Right kidney (tissue), 1 donor: Measurements from ENCODE around the gene FNDC3B.

Source experiments
- DNase-seq: peaks from one replicate; pipeline ENCODE4 v3.0.0-alpha.2; 2016

The FNDC3B gene

DNA sequence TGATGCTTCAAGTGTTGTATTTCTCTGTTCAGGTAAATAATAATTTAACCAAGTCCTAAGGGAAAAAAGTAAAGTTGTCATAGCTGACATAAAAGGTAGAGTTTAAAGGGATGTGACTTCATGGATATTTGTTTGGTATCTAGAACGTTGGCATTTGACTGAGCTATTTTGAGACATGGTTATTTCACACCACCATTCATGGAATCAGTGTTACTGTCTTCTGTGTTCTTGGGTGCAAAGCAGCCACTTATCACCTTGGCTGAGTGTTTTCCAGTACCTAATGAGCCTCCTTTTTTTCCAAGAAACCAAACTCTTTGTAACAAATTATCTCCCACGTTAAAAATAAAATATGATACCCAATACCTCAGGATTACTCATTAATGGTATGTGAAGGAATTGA lies 253.0 kb downstream of the FNDC3B start:
- DNase-seq: no peak

DNA sequence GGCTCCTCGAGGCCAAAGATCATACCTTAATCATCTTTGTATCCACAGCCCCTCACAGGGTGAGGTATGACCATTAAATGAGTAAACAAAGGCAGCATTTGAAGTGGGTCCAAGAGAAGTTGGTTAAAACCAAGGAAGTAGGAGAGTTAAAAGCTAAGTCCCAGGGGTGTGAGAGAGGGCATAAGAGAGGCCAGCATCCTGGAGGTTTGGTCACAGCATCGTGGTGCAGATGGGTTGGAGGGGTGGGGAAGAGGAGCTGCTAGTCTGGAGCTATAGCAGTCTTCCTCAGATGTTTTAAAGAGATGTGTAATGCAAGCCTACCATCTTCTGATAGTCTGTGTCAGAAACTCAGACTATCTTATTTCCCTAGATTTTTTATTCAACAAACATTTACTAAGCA lies 253.7 kb downstream of the FNDC3B start:
- no peak for DNase-seq

DNA sequence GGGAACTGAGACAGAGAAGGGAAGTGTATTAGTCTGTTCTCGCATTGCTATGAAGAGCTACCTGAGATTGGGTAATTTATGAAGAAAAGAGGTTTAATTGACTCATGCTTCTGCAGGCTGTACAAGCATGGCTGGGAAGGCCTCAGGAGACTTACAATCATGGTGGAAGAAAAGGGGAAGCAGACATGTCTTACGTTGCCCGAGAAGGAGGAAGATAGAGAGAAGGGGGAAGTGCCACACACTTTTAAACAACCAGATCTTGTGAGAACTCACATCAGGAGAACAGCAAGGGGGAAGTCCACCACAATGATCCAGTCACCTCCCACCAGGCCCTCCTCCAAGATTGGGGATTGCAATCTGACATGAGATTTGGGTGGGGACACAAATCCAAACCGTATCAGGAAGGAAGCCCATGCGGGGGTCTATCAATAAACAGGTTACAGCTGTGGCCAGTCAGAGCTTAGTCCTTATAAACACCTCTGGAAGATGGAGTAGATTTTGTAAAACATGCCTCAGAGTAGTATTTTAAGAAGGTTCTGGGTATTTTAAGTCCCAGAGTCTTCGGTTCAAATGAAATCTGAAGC lies 254.9 kb downstream of the FNDC3B start:
- no peak for DNase-seq

DNA sequence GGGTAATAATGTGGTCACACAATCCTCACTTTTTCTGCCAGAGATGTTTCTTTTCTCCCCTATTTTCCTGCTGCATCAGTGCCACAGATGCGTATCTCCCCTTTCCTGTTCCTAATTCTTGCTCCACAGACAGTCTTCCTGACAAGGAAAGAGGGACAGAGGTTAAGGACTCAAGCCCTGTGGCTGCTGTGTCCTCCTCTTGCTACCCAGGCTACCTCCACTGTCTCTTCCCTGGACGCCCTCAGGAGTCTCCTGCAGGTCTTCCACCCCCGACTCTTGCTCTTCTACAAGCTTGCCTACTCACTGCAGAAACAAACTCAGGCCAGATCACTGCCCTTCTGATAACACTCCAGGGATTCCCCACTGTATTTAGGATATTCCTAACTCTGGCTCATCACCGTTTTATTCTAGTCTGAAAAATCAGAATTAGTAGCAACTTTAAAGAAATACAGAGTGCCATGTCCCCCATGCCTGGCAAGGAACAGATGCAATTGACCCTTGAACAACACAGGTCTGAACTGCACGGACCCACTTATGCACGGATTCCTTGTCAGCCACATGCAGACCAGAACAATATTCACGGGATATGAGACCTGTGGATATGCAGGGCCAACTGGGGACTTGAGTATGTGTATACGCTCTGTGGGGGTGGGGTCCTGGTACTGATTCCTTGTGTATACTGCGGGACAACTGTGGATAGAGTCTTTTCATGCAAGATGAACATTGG lies 257.0 kb downstream of the FNDC3B start:
- DNase-seq: no peak

DNA sequence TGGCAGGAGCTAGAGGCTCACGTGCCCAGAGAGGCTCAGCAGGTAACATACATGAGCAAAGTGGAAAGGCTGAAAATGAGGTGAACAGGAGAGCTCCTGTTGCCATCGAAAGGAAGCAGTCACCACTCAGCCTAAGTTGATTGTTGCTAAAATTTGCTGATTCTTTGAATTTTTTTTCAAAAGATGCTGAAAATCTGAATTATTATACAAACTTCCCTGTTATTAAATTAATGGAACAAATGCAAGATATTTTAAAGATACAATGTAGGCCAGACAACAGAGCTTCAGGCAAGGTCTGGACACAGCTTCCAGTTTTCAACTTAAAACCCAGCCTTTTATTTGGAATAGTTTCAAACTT lies 257.6 kb downstream of the FNDC3B start:
- no peak for DNase-seq

DNA sequence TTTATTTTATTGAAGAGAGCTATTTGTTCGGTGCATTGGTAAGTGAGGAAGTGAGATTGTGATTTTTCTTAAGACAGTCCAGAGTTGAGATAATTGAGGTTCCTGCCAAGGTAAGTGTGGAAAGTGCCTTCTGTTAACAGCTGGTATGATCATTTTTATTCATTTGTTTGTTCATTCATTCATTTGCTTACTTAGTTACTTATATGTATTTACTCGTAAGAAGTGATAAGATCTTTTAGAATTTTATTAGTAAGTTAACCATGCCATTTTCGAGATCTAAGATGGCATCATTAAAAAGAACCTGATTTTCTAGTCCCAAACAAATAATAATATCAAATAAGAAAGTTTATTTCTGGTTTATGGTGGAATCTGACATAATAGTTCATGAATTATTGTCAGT lies 258.9 kb downstream of the FNDC3B start:
- DNase-seq: no peak

DNA sequence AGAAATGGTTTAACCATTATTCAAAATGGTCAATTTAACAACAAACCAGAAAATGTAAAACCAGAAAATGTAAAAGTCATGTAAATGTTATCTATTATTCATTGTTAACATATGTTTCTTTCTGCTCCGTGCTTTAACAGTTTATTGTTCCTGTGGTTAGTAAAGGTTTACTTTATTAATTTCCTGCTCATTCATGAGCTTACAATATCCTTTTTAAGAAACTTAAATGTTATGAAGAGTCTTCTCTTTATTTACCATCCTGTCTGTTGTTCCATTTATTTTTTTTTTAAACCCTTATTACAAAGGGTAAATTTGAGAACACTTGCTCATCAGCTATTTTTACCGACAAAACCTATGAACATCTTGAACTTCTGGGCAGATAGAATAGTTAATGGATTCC lies 260.8 kb downstream of the FNDC3B start:
- DNase-seq: no peak

DNA sequence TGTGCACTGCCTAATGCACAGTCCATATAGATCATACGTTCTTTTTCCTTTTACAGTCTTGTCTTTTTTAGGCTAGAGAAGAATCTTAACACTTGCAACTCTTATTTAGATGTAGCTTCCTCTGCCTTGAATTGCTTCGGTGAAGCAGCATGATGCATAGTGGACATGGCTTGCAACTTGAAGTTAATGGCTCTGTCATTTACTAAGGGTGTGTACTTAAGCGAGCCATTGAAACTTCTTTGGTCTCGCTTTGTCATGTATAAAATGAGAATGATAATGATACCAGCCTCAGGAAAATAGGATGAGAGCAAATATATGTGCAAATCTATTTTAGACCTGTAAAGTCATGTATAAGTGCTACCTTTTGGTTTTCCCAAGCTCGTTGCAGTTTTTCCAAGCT lies 261.5 kb downstream of the FNDC3B start:
- no peak for DNase-seq

DNA sequence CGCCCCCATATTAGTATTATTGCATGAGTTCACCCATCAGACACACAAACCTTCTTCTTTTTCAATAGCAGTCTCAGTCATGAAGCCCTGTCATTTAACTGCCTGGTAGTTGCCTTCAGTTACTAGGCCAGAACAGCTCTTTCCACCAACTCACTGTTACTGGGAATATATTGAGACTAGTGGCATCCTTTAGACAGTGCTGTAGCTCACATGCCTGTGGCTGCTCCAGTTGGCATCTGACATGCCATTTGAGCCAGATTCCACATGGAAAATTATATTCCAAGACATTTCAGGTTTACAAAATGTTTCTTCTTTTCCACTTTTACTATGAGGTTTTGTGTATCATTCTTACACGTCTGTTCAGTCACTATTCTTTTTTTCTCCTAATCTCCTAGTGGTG lies 262.8 kb downstream of the FNDC3B start:
- DNase-seq: no peak

DNA sequence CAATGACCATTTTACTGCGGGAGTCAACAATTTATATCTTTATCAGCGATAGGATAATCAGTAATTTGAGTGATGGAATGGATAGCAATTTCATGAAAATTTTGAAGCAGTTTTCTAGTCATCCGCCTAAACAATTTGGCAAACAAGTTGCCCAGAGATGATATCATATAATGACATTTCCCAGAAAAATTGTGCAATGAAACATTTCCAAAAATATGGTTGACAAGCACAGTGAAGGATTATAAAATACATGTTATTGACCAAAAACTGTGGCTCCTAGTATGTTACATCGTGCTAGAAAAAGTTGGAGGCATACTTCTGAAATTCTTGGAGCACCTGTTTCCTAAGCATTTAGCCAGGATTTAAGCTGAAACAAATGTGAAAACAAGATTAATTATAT lies 263.8 kb downstream of the FNDC3B start:
- DNase-seq: no peak

DNA sequence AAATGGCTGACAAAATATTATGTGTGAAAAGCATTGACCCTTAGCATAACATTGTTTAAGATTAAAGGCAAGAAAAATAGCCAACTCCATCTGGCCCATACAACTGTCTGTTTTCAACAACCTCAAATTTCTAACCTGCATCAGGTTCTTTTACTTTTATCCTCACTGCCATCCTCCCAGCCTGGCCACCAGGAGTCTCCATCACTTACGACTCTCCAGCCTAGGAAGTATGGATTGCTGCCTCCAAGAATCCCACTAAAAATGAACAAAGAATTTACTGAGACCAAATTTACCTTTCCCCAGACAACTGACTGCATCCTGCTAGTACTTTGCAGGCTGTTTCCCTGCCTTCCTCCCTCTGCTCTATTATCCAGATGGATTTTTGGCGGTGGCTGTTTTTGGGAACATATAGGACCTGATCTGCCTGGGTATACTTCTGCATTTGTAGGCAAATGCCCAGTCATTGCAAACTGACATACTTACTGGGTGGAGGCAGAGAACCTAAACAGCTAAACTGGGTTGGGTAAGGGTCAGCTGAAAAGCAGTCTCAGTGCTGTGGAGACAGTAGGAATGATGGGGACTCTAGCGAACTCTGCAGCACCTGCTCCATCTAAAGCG lies 264.7 kb downstream of the FNDC3B start:
- no peak for DNase-seq

DNA sequence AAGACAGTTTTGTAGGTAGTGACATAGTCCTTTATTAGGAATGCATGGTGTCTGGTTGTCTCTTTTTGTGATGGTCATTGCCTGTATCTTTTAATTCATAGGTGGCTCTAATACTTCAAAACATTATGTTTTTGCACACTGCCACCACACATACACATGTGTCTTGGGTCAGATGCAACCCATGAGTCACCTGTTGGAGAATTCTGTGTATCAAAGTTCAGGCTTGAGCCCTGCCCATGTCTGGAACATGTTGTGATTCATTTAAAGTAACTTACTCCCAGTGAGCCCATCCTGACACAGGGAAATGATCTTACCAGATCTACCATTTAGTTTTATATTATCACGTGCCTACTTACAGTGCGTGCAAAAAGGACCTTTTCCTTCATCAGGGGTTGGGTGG lies 266.2 kb downstream of the FNDC3B start:
- DNase-seq: no peak

DNA sequence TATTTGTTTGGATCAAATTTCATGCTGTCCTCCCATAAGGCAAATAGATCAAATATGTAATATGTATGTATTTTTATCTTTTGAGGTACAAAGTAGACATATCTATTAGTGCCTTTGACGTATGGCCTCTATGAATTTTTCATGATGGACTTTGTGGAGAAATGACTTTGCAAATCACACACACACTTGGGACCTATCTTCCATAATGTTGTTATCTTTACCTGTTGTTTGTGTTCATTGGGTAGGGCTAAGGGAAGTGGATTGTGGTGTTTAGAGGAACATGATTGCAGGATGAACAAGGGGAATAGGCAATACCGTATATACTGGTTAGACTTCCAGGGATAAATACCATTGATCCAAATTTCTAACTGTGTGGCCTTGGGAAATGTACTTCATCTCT lies 266.6 kb downstream of the FNDC3B start:
- no peak for DNase-seq

DNA sequence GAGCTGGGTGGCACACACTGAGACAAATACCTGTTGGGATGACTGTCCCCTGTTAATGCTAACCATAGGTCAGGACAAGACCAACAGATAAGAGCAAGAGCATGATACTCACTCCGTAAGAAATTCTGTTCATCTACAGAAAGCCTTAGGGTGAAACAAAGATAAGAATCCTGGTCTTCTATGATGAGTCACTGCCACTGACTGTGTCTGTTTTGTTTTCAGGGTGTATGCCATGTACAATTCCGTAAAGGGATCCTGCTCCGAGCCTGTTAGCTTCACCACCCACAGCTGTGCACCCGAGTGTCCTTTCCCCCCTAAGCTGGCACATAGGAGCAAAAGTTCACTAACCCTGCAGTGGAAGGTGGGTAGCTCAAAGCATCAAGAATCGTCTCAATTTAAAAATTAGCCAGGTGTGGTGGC lies 267.8 kb downstream of the FNDC3B start:
- DNase-seq: no peak

DNA sequence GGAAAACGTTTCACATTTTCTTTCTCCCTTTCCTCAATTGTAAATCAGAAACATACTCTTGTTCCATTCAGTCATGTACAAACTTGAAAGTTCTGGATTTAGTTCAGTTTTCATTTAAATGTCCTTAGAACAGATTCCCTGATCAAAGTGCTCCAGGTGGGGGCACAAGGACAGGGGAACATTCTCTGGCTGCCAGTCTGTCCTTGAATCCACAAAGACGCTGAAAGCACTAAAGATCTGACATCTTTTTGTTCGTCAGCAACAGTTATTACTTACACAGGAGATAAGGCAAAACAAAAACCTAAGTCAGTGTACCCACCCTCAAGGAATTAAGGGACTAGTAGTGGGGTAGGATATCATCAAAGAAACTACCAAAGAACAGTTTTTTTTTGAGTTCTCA lies 269.7 kb downstream of the FNDC3B start:
- DNase-seq: no peak

DNA sequence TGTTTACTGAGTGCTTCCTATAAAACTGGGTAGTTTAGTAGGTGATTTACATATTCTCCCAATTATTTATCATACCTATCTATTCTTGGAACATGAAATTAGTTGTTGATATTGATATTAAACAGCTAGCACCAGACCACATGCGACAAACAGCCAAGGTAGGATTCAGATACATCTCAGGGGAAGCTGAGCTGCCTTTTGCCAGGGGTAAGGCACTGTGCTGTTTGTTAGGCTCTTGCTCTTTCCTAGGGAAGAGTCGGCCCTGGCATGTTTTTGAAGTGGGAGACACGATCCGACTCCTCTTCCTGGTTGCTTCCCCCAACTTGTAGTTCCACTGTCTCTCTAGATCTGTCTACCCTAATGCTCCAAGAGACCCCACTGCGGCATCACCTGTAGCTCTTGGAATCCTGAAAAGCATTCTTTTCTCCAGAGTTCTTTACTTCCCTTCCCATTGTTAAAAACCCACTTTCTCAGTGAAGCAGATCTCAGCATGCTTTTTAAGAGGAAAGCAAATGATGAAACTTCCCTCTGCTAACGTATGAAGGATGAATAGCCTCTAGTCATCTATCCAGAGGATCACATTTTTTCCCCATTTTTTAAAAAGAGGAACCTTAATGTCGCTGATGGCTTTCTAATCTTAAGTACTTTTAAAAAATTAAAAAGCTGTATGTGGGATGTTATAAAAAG lies 270.5 kb downstream of the FNDC3B start:
- no peak for DNase-seq

DNA sequence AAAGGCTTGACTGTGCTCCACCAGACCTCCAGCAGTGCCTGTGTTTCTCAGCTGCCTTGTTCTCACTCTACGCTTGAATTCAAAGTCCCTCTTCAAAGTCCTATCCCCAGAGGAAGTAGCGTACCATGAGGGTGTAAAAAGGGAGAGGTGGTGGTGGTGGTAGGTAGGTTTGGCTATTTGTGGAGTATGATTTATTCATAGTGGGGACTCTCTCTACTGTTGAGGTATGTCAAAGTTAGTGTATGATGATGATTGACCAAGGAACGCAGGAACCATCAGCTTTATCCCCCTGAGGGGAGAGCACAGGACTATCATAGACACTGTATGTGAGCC lies 271.0 kb downstream of the FNDC3B start:
- DNase-seq: no peak

DNA sequence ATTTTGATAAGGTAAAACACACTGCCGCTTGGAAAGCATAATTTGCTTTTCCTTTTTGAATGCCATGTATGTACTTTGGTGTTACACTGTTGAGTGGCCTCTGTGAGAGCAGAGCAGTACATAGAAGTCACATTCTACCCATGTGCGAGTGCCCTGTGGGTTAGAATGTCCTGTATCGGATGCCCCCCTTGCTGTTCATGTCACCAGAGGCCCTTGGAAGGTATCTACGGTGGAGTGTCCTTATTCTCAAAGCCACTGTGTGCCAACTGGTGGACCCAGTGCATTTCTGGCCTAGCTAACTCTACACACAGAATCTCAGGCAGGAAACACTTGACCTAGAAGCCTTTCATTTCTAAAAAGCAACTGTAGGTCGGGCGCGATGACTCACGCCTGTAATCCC lies 271.8 kb downstream of the FNDC3B start:
- DNase-seq: no peak

DNA sequence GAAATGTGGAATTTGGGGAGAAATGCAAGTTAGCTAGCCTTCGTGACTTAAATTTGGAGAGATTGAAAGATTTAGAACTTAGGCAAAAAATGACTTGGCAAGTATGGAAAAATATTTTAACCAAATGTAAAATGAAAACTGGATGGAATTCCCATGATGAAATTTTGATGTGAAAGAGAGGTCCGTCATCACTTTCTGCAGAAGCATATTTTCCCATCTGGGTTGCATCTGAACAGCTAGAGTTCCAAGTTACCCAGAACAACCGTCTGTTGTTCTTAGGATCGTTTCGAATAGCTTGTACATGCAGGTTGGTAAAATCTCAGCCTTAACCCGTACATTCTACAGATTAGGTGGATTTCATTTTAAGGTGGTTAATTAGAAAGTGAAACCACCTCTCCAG lies 272.6 kb downstream of the FNDC3B start:
- DNase-seq: no peak

DNA sequence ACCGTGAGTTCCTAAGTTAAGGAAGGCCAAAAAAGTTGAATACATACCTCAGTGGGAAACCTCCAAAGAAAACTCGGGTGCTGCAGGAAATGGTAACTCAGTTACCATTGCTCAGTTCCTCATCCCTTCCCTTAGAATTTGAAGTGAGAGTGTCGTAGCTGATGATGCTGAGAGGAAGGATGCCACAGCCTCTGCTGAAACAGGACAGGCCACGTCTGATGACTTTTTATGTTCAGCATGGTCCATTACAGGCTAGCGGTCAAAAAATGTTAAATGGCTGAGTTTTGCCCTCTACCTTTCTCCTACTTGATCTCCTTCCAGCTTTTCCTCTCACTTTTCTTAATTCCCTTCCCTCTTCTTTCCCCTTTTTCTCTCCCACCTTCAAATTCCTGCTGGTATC lies 273.3 kb downstream of the FNDC3B start:
- DNase-seq: no peak

DNA sequence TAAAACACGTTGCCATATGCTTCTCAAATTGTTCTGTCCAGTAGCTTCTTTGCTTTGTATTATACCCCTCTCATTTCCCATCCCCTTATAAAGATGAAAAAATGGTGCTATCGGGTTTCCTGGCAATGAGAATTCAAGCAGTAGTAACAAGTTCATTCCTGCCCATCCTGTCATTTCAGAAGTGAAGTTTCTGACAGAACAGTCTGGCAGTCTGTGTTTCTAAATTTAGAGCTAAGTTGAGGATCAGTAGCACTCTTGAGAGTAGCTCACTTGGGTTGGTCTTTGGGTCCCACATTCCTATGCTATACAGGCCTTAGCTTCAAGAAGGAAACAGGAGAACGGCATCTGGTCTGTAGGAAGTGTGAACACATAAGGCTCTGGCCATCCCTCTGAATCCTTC lies 274.3 kb downstream of the FNDC3B start:
- DNase-seq: no peak

DNA sequence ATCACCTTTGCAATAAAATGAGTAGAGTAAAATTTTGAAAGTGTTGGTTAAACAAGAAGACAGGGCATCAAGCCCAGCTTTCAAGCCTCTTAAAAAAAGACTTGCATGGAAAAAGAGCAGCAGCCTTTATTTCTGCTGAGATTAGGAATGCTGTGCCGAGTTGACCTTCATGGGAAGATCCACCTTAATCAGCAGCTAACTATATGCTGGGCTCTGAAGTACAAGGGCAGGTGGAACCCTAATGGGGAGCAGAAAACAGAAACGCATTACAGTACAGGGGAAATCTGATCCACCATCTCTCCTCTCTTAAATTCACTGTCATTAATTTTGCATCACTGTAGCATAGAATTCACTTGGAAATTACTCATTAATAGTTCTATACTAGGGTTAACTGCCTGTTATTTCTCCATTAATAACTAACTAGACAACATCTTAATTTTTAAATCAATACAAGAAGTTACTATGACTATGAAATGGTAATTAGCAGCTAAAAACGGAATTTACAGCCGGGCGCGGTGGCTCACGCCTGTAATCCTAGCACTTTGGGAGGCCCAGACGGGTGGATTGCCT lies 275.3 kb downstream of the FNDC3B start:
- no peak for DNase-seq

DNA sequence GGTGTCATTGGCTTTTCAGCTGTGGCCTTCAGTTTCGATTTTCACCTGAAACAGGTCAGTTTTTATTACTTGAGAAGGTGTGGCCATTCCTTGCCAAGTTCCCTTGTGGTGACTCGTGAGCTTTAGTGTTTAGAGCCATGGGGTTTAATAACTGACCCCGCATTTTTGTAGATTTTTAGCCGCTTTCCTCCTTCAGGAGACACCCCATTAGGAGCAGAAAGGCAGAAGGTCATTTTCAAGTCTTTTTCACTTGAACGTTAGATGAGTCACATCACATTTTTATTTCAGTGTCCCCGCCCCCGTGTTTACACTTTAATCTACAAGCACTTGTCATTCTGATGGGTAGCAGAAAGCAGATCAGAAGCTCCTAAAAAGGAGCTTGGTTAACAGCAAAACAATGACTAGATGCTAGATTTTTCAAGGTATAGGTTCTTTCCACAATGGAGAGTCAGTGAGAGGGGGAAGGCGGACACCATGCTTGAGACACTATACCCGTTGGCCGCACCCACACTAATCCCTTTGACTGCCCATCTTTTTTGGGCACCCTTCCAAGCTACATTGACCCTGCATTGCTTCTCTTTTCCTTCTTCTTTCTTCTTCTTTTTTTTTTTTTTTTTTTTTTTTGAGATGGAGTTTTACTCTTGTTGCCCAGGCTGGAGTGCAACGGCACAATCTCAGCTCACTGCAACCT lies 276.2 kb downstream of the FNDC3B start:
- no peak for DNase-seq
